ENCODE measurements around the gene ISG20L2.

- TF ChIP-seq EP300 (IDR thresholded peaks at IDR 0.05; ENCODE audit: borderline replicate concordance in 1 of 2, low read depth in 1 of 2, low read length in 1 of 2) (no peak), MXI1 (IDR thresholded peaks at IDR 0.05; ENCODE audit: low read depth, low read length) (no peak), POLR2AphosphoS5 (IDR thresholded peaks at IDR 0.05; ENCODE audit: low read depth, low read length) (no peak), CTCF (IDR thresholded peaks at IDR 0.05) (no peak), MAX (IDR thresholded peaks at IDR 0.05; ENCODE audit: low read depth) (no peak), NFIC (IDR thresholded peaks at IDR 0.05; ENCODE audit: borderline replicate concordance) (no peak), RAD21 (IDR thresholded peaks at IDR 0.05; ENCODE audit: low read length) (no peak), FOXM1 (IDR thresholded peaks at IDR 0.05; ENCODE audit: low read depth) (no peak), USF1 (IDR thresholded peaks at IDR 0.05; ENCODE audit: borderline replicate concordance, low read depth) (no peak), CHD2 (IDR thresholded peaks at IDR 0.05; ENCODE audit: low read length, partially characterized antibody) (no peak), SIN3A (IDR thresholded peaks at IDR 0.05; ENCODE audit: borderline replicate concordance, low read depth, low read length) (no peak), REST (IDR thresholded peaks at IDR 0.05; ENCODE audit: low read depth, low read length) (no peak), NRF1 (IDR thresholded peaks at IDR 0.05; ENCODE audit: low read depth, low read length) (no peak), ZBTB33 (IDR thresholded peaks at IDR 0.05; ENCODE audit: borderline replicate concordance, low read depth) (no peak)
These were observed 21.0 kb upstream of the ISG20L2 start for GRCh38 chr1:156749419-156750118.

Data from SK-N-SH (cell line).